Gastroesophageal sphincter (tissue), 3 donors: ENCODE data around the gene TTC8.

Experiments used
- EP300 ChIP-seq: sonication (generic); formaldehyde crosslinking; IDR thresholded peaks from one replicate; pipeline ENCODE4 v1.6.1; 2017; ENCODE audit warnings: antibody characterized with exemption, mild to moderate bottlenecking
- POLR2A ChIP-seq, 2 donors: fragments of 450-650 bp; IDR thresholded peaks; one replicate each; pipeline ENCODE4 v1.6.1; 2017; ENCODE audit warnings: antibody characterized with exemption in 2 of 2, mild to moderate bottlenecking in 2 of 2, moderate library complexity in 1 of 2
- POLR2AphosphoS5 ChIP-seq: sonication (generic); formaldehyde crosslinking; IDR thresholded peaks from one replicate; pipeline ENCODE4 v1.6.1; 2017; ENCODE audit warnings: antibody characterized with exemption
- TF ChIP-seq, protein P1 (sequence below), 4 experiments: fragments of 200-600 bp in 2 of 4; fragments of 450-650 bp in 2 of 4; sonication (generic) in 1 of 4; IDR thresholded peaks; one replicate each; pipeline ENCODE4 v1.5.1; 2017 to 2019; ENCODE audit warnings: antibody characterized with exemption in 4 of 4, mild to moderate bottlenecking in 2 of 4, moderate library complexity in 2 of 4

DNA sequence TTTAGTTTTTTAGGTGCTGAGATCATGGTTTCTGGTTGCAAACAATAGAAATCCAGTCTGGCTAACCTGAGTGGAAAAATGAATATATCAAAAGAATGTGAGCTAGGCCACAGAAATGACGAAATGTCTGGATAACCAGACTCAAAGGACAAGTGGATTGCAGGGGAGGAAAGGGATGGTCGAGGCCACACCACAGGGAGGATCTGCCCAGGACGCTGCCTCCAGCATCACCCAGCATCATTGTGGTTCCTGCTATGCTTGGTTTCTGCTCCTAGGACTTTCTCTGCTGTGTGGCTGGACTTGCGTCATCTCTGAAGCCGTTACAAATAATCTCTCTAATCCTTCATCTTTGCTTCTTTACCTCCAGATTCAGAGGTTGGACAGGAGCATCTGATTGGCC is 80.4 kb downstream of the TTC8 start:
- TF ChIP-seq, protein P1, sequence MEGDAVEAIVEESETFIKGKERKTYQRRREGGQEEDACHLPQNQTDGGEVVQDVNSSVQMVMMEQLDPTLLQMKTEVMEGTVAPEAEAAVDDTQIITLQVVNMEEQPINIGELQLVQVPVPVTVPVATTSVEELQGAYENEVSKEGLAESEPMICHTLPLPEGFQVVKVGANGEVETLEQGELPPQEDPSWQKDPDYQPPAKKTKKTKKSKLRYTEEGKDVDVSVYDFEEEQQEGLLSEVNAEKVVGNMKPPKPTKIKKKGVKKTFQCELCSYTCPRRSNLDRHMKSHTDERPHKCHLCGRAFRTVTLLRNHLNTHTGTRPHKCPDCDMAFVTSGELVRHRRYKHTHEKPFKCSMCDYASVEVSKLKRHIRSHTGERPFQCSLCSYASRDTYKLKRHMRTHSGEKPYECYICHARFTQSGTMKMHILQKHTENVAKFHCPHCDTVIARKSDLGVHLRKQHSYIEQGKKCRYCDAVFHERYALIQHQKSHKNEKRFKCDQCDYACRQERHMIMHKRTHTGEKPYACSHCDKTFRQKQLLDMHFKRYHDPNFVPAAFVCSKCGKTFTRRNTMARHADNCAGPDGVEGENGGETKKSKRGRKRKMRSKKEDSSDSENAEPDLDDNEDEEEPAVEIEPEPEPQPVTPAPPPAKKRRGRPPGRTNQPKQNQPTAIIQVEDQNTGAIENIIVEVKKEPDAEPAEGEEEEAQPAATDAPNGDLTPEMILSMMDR (IDR thresholded peaks at IDR 0.05): no peak
- TF ChIP-seq POLR2A (IDR thresholded peaks at IDR 0.05): no peak
- no peak for TF ChIP-seq EP300
- no peak for TF ChIP-seq POLR2AphosphoS5
